ENCODE measurements around the gene NPHP4.
"Not testable (repeated sequence)": the region's sequence is repeated elsewhere in the genome, so short reads cannot be mapped to it uniquely, and the experiment has no call there.

NPHP4 gene

DNA sequence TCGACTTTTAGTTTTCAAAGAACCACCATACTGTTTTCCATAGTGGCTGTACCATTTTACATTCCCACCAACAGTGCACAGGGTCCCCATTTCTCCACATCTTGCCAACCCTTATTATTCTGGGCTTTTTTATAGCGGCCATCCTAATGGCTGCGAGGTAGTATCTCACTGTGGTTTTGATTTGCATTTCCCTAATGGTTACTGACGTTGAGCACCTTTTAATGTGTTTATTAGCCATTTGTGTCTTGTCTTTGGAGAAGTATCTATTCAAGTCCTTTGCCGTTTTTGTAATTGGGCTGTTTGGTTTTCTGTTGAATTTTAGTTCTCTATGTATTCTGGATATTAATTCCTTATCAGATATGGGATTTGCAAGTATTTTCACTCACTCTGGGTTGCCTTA, 31.1 kb upstream of the NPHP4 start:
- no peak for DNase-seq

DNA sequence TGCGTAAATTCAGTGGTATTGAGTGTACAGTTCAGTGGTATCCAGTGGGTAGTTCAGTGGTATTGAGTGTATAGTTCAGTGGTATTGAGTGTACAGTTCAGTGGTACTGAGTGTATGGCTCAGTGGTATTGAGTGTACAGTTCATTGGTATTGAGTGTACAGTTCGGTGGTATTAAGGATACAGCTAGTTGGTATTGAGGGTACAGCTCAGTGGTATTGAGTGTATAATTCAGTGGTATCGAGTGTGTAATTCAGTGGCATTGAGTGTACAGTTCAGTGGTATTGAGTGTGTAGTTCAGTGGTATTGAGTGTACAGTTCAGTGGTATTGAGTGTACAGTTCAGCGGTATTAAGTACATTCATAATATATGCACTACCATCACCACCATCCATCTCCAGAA, 30.0 kb upstream of the NPHP4 start:
- DNase-seq: no peak

DNA sequence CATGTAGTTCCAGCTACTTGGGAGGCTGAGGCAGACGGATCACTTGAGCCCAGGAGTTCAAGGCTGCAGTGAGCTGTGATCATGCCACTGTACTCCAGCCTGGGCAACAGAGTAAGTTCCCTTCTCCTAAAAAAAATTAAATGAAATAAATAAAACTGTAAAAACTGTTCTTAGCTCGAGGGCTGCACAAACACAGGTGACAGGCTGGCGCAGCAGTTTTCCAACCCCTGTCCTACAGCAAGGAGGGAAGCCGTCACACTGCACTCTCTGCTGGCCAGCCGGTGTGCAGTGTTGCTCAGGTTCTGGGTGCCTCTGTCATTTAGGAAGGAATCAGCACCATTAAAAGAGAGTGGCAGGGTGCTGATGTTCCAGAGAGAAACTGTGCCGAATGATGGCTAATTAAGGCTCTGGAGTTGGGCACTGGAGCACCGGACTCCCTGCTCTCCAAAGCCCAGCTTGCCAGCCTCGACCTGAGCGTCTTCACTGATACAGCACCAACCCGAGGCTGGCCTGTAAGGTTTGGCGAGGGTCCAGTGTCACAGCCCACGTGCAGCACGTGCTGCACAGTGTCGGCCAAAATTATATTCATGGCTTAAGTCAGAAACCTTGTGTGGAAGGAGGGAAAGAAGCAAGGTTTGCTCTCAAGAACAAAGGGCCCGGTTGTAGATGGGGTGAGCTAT, 27.1 kb upstream of the NPHP4 start:
- no peak for DNase-seq

DNA sequence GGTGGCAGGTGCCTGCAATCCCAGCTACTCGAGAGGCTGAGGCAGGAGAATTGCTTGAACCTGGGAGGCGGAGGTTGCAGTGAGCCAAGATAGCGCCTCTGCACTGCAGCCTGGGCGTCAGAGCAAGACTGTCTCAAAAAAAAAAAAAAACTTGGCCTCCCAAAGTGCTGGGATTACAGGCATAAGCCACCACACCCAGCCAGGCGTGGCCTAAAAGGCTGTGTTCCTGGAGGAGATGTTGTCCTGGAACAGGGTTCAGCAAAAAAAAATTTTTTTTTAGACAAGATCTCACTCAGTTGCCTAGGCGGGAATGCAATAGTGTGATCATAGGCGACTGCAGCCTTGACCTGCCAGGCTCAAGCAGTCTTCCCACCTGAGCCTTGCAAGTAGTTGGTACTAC, 25.4 kb upstream of the NPHP4 start:
- DNase-seq: not testable (repeated sequence)

DNA sequence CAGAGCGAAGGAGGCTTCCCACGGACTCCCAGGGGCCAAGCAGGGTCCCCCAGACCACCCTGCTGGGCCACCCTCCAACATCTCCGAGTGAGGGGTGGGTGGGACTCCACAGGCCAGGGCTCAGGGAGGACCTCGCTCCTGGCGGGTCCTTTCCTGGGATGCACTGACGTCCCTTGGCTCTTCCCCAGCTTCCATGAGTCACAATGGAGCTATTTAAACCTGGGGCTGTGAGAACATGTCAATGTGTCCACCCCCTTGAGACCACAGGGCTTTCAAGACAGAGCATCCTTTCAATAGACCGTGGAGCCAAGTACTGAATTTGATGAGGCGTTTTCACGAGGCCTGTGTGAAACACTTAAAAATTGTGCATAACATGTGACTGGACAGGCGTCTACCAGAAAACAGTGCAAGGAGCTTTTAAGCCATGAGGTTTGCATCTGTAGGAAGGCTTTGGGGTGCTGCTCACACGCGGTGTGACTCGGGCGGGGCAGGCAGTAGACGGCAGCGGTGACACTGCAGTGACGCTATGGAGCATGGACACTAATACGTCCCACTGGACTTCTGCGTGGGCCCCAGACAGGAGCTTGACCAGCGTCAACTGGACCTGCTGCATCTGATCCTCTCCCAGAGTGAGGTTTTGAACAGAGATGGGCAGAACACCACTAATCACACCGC, 24.1 kb upstream of the NPHP4 start:
- DNase-seq: no peak

DNA sequence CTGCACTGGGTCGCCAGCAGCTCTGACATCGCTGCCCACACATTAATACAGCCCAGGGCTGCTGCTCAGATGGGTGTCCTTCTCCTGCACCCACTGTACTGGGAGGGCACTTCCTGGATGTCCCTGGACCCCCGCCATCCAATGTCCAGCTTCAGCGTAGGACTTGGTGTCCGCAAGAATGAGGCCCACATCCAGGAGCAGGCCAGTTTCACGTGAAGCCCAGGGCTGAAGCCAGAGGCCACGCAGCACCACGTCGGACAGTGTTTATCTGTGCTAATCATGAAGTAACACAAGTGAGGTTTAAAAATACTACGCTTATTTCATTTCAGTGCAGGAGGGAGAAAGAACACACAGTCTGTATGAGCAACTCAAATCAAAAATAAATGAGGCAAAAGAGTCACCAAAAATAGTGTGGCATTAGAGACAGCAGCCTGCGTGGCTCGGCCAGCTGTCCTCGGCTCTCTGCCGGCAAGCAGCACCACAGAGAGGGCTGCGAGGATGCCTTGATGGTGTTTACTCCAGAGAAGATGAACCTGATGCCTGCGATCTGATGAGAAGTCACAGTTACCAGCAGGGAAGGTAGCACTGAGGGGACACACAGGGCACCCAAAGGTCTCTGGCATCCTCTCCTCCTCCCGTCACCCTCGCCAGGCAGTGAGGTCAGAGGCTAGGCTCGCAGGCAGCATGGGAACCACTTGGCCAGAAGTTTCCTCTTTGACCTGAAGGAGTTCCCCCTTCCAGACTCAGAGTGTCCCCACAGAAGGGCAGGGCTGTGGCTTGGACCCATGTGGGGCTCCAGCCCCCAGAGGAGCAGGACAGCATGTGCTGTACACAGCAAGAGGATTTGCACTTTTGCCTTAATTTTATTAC, 22.1 kb upstream of the NPHP4 start:
- DNase-seq: peak; percentile 67 to 71

DNA sequence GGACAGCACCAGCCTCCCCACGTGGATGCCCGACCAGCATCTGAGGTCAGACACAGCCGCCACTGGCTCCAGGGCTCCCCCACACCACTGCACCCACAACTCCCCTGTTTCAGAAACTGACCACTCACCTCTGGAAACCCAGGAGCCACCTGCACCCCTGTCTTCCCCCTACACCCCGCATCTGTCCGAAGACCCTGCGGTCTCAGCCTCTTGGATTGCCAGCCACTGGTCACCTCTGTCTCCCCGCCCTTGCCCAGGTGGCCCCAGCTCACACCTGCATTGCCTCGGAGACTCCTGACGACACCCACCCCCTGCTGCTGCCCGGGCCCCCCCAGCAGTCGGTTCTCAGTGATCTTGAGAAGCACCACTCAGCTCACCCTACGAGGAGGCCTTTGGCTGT, 21.3 kb upstream of the NPHP4 start:
- DNase-seq: no peak

DNA sequence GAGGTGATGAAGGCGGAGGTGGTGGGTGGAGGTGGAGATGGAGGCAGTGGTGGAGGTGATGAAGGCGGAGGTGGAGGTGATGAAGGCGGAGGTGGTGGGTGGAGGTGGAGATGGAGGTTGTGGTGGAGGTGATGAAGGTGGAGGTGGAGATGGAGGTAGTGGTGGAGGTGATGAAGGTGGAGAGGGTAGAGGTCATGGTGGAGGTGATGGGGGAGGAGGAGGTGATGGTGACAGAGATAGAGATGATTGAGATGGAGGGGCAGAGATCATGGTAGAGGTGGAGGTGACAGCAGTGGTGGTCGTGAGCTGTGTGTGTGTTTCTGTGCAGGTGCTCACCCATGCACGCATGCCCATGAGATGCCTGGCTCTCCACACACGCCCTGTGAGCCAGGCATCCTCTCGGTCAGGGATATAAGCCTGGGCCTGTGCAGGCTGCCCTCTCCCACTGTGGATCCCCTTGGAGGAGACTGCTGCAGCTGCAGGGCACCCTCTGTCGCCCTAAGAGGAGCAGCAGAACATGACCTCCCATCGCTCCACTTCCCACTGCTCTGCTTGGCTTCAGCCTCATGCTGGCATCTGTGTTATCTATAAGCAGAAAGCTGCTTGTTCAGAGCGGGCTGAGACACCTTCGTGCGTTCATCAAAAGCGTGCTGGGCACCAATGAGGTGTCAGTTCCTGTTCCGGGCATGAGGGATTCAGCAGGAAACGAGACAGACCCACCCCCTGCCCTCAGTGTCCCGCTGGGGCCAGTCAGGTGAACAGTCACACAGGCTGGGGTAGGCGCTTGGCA, 20.5 kb upstream of the NPHP4 start:
- DNase-seq: no peak

DNA sequence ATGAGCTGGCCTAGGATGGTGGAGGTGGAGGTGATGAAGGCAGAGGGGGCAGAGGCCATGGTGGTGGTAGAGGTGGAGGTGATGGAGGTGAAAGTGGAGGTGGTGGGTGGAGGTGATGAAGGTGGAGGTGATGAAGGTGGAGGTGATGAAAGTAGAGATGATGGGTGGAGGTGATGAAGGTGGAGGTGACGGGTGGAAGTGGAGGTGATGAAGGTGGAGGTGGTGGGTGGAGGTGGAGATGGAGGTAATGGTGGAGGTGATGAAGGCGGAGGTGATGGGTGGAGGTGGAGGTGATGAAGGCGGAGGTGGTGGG, 19.7 kb upstream of the NPHP4 start:
- DNase-seq: no peak

DNA sequence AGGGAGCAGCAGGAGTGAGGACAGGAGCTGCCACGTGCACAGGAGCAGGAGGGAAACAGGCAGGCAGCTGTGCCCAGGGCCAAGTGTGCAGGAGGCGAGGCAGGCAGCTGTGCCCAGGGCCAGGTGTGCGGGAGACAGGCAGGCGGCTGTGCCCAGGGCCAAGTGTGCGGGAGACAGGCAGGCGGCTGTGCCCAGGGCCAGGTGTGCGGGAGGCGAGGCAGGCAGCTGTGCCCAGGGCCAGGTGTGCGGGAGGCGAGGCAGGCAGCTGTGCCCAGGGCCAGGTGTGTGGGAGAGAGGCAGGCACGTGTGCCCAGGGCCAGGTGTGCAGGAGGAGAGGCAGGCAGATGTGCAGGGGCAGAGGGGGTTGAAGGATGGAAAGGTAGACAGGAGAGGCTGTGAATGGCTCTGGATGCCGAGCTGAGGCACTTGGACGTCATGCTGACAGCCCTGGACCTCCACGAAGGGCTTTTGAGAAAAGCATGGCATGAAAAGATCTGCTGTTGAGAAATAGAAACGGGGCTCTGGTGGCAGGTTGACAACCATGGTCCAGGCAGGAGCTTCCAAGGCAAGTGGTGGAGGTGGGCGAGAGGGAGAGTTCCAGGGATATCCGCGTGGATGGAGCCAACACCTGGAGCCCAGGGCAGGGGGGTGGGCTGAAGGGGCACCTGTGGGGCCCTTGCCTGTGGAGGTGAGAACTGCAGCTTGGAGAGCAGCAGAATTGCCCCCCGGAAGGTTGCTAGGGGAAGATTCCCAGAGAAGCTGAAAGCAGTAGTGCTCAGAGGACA, 19.1 kb upstream of the NPHP4 start:
- DNase-seq: no peak

DNA sequence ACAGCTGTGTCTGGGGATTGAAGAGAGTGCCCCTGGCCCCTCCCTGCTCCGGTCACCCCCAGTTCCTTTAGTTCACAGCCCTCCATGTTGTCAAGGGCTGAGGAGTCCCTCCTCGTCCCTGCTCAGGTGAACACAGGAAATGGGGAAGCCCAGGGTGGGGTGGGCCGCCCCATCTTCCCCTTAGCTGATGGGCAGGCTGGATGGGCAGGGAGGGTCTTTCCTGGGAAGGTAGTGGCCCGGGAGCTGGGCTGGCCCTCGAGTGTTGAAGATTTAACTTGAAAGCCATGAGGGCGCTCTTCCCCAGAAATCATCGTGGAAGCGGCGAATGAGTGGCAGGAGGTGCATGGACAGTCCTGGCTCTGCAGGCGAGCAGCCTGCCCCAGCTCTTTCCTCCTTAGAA, 18.3 kb upstream of the NPHP4 start:
- no peak for DNase-seq

DNA sequence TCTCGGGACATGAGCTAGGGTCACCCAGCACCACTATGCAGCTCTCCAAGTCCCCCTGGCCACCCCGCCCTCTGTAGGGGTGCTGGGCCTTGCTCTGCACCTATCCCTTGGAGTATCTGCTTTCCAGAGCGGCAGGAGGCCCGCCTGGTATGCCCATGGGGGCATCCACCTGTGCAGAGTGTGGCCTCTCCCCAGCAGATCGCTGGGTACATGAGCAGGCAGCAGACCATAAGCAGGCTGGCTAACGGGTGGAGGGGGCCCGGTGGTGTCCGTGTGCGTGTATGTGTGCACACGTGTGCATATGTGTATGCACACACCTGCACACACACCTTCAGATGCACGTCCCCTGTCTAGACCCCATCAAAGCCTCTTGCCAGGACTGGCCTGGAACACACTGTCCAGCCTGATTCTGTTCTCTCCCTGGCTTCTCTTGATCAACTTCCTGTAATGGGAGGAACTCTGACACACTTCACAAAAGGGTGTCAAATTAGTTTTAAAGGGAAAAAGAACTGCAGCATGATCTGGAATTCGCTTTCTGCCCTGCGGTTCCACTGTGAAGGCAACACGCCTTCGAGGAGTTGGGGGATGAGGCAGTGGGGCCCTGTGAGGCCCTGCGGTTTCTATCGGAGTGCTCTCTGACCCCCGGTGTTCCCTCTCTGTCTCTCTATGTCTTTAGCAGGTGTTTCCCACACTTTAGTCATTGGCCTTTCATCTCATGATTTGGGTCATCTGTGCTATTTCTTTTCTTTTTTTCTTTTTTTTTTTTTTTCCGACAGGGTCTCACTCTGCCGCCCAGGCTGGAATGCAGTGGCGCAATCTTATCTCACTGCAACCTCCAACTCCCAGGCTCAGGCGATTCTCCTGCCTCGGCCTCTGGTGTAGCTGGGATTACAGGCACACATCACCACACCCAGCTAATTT, 17.2 kb upstream of the NPHP4 start:
- no peak for DNase-seq

DNA sequence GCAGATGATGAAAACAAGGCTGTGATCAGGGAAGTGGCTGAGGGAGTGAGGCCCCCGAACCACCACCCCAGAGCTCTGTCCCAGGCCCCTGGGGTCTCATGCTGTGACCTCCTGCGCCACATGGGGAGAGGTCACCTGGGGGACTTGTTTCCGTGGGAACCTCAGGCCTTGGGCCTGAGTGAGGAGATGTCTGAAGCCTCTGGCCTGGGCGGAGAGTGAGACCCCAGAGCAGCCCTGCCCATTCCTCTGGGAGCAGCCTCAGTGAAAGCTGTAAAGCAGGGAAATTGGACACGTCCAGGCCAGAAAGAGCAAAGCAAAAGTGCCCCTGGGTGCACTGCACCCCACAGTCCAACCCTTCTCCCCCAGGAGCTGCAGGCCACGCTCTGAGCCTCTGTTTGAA, 16.5 kb upstream of the NPHP4 start:
- DNase-seq: no peak

DNA sequence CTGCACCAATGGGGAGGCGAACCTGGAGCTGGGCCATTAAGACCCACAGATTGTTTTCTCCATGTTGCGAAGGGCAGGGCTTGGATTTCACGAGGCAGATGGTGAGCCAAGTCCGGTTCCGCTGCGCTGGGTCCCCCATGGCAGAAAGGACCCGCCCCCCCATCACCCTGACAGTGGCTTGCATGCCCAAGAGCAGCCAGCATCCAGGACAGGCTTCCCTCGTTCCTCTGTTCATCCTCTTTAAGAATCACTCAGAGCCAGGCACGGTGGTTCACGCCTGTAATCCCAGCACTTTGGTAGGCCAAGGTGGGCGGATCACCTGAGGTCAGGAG, 15.8 kb upstream of the NPHP4 start:
- no peak for DNase-seq

DNA sequence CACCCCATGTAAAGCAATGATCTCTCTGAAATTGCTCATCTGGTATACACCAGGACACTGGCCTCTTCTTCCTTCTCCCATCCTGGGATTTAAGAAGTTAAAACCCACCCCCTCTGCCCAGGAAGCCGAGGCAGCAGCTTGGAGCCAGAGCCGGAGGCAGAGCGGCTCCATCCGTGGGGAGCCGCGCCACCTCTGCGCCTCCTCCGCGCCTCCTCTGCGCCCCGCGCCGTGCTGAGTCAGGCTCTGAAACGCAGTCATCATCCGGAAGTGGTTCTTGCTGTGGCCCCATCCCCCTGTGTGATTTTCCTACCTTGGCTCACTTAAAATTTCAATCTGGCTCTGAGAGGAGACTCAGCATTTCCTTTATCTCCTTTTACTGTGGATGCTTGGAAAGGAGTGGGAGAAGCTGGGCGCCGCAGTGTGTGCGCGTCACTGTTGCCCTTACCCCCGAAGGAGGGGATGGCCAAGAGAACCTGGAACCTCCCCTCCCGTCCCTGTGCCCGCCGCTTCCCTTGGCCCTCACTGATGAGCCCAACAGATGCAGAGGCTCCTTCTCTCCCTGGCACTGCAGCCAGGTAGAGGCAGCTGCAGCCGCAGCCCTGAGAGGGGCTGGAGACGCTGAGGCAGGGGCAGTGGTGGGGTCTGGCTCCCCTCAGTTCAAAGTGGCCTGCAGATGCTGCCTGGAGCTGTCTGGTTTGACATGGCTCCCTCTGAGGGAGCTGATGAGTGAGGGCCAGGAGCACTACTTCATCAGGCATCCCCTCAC, 15.3 kb upstream of the NPHP4 start:
- DNase-seq: no peak

DNA sequence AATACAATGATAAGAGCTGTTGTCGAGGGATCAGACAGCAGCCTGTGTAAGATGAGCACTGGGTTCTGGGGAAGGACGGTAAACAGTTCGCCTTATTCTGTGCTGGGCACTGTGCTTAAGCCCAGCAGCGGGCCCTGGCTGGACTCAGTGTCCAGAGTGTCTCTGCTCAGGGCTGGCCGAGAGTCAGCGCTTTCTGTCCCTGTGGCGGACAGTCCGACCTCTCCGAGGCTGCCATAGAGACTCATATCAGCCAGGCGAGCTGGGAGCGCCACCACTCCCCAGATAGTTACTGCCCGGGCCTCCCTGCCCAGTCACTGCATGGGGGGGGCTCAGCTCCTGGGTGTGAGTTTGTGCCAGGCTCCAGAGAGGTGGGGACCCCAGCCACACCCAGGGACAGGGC, 14.7 kb upstream of the NPHP4 start:
- no peak for DNase-seq

DNA sequence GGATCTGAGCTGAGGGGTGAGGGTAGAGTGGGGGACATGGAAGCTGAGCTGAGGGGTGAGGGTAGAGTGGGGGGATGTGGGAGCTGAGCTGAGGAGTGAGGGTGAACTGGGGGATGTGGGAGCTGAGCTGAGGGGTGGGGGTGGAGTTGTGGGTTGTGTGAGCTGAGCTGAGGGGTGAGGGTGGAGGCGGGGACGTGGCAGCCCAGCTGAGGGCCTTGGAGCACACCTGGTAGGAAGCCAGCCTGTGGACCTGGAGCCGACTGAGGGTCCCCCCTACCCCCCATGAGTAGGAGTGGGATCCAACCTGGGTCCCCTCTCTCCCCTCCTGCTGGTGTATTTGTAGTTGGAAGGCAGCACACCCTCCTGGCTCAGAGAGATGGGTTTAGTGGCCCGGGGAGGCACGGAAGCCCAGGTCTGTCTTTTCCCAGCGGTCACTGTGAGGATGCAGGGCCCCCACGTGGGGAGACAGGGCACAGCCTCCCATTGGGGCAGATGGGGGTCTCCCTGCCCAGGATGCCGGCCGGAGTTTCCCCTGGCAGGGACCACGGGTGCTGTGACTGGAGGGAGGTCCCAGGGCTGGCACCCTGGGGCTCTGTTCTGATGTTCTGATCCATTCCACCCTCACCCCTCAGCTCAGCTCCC, 13.2 kb upstream of the NPHP4 start:
- no peak for DNase-seq

DNA sequence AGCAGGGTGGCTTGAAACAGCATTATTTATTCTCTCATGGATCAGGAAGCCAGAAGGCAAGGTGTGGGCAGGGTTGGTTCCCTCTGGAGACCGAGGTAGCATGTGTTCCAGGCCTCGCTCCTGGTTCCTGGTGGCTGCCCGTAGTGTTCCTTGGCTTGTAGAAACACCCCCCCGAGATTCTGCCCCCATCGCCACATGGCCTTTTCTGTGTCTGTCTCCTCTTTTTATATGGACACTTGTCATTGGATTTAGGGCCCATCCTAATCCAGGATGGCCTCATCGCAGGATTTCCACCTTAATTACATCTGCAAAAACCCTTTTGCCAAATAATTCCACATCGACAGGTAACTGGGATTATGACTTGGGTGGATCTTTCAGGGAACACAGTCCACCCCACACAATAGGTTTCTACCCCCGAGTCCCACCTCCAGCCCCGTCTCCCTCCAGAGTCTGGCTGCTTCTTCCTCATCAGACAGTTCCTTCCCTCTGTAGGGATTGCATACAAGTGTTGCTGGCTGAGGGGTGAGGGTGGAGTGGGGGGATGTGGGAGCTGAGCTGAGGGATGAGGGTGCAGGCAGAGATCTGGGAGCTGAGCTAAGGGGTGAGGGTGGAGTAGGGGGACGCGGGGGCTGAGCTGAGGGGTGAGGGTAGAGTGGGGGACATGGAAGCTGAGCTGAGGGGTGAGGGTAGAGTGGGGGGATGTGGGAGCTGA, 12.3 kb upstream of the NPHP4 start:
- DNase-seq: no peak

DNA sequence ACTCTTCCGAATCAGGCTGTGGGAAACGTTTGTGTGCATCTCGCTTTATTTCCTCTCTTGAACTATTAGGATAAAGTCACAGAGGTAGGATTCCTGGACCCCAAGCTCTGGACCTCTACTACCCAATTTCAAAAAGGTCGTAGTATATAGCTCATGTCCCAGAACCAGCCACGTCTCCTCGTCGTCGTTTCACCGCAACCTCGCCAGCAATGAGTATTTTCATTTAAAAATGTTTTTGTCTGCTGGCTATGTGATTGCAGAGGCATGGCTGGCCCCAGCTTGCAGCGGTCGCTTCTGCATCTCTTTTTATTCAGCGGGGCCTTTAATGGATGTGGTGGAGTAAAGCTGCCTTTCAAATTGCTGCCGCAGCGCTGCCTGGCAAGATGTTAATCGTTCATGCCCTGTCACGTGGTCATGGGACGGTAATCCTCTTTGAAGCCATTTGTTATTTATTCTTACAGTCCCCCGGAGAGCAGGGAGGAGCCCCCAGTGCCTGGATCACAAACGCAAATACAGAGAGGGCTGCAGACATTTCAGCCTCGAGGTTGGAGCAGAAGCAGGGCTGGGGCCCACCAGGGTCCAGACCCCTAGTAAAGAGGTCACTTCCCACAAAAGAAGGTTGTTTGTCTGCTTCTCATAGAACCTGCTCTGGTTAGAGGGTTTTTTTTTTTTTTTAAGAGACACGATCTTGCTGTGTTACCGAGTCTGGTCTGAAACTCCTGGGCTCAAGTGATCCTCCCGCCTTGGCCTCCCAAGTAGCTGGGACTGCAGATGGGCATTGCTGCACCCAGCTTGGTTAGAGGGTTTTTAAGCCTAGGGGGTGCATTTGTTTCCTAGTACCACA, 11.6 kb upstream of the NPHP4 start:
- no peak for DNase-seq

Measured in inflammatory macrophage treated with lipopolysaccharide for 1 hour (primary cell).